ELF-1 (cell line): Measurements from ENCODE around the gene AKAP13.

Source experiments
- DNase-seq: peaks from one replicate; pipeline ENCODE4 v3.0.0-alpha.2; 2016; ENCODE audit warnings: low read depth, low spot score

AKAP13 gene

DNA sequence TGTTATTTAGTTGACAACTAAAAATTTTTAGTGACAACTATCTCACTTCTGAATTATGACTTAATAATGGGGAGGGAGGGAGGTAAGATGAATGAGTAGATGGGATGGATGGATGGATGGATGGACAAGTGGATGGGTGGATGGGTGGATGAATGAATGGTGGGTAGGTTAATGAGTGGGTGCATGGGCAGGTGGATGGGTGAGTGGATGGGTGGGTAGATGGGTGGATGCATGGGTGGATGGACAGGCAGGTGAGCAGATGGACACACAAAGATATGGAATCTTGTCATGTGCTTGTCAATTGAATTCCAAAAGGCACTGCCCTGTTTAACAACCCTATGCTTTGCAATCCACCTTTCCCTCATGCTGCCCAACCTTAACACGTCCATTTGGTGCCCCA lies 372.9 kb downstream of the AKAP13 start:
- no peak for DNase-seq

GRCh38 chr15:85753791-85754452 lies 373.5 kb downstream of the AKAP13 start:
- DNase-seq, result no peak

GRCh38 chr15:85754989-85755388 lies 374.6 kb downstream of the AKAP13 start:
- DNase-seq, result no peak

DNA sequence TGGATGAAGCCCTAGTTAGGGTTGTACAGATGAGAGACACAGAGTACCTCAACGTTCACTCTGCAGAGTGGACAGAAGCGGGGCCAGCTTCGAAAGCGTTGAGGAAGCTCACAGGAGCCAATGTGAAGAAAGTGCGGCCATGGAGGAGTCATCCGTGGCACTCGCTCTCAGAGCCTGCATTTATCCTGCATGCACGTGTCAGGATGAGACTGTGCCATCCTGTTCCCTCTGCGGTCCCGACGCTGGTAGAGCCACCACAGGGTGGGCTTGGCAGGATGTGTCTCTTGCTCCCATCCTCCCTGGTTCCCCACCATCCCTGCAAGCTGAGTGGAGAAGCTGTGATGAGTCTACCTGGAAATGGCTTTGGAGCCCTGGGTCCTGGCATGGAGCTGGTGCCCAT lies 375.1 kb downstream of the AKAP13 start:
- DNase-seq, result no peak

DNA sequence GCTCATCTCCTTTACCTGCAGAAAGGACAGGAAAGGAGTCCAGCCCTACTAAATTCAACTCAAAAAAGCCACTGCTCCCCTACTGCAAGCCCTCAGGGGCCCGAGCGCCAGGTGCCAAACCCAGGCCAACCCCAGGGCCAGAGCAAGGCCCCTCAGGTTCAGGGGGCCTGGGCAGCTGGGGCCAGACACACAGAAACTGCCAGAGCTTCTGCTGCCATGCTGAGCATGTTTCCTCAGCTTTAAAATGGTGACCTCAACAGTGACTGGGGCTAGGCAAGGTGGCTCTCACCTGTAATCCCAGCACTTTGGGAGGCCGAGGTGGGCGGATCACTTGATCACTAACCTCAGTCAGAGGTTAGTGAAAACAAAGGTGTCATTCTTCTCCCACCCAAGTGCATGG lies 375.5 kb downstream of the AKAP13 start:
- no peak for DNase-seq

GRCh38 chr15:85756411-85757072 lies 376.1 kb downstream of the AKAP13 start:
- DNase-seq, result no peak

- DNase-seq, result no peak
Measured at GRCh38 chr15:85757073-85757938, 376.9 kb downstream of the AKAP13 start.

GRCh38 chr15:85757939-85758654 lies 377.7 kb downstream of the AKAP13 start:
- no peak for DNase-seq

- no peak for DNase-seq
Measured at GRCh38 chr15:85758655-85758978, 378.2 kb downstream of the AKAP13 start.

DNA sequence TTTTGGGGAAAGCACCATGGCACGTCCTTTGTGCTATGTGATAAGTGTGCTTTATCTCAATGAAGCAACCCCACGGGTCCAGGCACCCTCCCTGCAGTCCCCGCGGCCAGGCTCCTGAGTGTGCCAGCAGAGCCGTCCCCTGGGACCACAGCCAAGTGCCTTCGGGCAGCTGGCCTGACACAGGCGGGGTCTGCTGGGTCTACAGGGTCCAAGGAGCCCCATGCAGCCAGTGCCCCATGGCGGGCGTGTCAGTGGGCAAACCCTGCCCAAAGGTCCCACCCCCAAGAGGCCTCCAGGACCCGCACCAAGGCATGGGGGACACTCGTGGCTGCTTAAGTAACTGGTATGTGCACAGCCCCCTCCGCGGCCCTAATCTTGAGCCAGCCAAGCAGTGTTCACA lies 379.0 kb downstream of the AKAP13 start:
- DNase-seq, result no peak

- DNase-seq, result no peak
Measured at GRCh38 chr15:85760049-85760448, 379.6 kb downstream of the AKAP13 start.

DNA sequence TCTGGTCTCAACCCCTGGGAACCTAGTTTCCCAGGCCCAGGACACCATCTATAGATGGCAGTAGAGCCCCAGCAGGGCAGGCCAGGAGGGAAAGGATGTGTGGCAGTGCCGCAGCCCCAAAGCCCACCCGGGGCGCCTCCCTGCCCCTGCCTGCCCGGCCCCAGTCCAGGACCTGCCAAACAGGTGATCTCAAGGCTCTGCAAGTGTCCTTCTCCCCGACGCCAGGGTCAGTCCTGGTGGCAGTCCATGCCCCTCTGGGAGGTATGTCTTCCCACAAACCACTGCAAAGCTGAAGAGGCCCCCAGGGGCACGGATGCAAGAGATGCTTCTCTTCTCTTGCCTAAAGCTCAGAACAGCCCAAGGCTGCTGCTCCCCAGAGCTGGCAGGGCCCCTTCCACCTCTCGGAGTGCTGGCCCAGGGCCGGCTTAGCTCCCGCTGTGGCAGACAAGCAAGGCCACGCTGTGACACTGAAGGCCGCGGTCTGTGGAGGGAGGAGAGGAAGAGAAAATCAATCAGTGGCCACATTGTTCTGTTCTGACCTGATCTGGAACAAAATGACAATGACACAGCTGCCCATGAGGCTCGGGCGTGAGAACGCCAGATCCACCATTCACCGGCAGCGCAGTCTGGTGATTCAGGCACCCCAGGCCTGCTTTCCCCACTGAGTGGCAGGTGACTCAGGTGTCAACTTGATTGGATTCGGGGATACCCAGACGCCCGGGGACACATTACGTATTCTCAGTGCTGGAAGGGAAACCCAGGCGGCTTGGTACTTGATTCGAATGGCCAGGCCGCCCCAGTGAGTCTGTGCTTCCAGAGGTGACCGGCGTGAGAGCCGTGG lies 380.3 kb downstream of the AKAP13 start:
- no peak for DNase-seq

DNA sequence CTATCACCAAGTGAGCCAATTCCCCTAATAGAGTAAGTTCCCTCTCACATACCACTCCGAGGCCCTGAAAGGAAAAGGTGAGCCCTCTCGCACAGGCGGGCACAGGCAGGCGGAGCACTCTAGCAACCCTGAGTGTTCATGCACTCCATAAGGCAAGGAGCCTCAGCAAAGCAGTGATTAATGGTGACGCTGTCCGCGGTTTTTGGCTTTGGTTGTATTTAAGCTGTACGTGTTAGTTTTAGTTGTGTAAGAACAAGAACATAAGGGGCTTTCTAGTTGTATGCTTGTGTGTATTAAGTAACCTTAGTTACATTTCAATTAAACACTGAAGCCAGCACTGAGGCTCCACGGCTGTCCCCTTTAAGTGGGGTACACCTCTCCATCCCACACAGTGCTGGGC lies 381.2 kb downstream of the AKAP13 start:
- no peak for DNase-seq

DNA sequence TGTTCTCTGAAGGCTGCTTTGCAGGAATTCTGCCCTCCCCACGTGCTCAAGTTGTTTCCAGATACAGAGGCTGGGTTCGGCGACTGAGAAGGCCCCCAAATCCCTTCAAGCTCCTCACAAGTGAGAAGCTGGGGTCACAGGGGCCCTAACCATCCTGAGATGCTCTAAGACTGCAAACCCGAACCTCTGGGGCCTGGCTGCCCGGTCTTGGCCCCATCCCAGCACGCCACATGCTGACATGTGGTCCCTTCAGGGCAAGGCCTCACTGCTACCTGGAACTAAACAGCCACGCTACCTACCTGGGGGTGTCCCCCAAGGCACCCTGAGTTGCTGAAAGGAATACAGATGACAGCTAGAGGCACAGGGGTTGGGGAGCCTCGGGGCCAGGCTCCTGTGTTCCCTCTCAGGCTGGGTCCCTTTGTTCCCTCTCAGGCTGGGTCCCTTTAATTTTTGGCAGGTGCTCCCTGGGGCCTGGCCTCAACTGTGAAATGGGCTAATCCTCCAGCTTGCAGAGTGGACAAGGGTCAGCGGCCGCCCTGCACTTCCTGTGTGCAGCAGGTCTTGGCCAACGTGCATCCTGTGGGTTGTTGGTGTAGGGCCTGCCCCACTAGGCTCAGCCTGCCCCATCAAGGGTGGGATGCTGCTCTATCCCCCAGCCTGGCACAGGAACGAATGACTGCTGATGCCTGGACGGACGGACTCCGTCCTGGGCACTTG lies 381.8 kb downstream of the AKAP13 start:
- DNase-seq, result no peak

- no peak for DNase-seq
Measured at GRCh38 chr15:85762756-85763127, 382.3 kb downstream of the AKAP13 start.

- no peak for DNase-seq
Measured at GRCh38 chr15:85763157-85763556, 382.8 kb downstream of the AKAP13 start.

- DNase-seq, result no peak
Measured at GRCh38 chr15:85763673-85764633, 383.6 kb downstream of the AKAP13 start.

DNA sequence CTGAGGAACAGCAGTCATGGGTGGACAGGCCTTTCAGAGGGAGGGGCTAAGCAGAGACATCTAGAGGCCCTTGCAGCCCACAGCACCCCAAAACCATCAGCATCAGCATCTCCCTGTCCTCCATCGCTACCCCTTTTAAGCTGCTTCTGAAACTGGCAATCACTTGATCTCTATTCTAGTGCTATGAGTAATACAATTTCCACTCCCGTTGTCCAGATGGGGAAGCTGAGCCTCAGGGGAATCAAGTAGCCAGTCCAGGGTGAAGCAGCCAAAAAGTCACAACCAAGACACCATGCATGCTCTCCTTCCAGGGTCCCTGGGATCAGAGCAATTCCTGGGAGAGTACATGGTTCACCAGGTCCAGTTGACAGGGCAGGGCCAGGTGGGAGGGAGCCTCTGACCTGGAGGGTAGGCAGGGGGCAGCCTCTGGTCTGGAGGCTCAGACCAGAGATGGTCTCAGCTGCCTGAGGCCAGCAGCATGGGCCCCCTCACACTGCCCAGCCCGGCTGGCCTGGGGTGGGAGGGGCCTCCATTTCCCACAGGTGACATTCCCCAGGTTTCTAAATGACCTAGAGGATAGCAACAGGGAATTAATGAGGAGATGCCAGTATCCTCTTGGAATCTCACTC lies 384.4 kb downstream of the AKAP13 start:
- no peak for DNase-seq
